Non-pigmented ciliary epithelial cell (primary cell): Measurements from ENCODE around the gene SUSD6.
"Not testable (repeated sequence)": the region's sequence is repeated elsewhere in the genome, so short reads cannot be mapped to it uniquely, and the experiment has no call there.

Source experiments
- DNase-seq: peaks from one replicate; pipeline ENCODE4 v3.0.0-alpha.2; 2010; ENCODE audit warnings: low read depth

Gene SUSD6

DNA sequence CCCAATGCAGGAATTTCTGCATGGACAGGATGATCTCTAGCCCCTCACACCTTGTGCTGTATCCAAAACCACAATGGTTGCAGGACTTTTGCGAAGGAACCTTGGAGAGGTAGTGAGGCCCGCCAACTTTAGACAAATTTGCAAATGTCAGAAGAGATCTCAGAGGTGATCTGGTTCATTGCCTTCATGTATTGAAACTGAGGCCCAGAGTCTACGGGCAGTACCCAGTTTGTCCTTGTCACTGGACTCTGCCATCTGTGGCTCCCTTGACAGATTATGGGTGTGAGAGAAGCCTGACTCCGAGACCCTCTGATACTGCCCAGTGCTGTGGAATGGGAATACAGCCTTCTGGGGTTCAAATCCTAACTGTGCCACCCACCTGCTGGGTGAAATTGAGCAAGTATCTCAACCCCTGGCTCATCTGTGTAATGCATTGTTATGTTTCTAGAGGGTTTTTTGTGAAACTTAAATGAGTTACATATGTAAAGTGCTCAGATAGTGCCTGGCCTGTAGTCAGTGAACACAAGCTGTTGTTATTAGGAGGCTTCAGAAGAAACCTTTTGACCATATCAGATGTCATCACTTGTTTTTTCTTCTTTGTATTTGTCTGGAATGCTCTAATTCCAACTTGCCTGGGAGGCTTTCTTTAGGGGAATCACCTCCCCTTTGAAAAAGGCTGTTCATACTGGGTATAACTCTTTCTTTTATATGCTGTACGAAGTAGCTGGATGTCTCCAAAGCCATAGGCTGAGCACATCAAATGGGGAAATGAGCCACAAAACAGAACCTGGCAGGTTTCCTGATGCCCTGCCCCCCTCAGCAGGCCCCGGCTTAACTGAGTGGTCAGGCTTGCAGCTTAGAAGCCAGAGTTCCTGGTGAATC is 84.2 kb downstream of the SUSD6 start:
- DNase-seq: no peak

DNA sequence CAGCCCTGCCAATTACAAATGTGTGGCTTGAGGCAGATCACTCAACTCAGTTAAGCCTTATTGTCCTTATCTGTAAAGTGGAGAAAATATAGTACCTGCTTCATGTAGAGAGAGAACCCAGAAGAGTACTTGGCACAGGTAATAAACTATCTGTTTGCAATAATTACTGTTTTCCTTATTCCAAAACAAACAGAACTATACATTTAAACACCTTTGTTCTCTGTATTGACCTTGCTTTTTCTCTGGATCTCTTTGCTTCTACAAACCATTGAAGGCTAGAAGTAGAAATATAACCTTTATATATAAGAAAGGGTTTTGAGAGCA is 84.8 kb downstream of the SUSD6 start:
- no peak for DNase-seq

DNA sequence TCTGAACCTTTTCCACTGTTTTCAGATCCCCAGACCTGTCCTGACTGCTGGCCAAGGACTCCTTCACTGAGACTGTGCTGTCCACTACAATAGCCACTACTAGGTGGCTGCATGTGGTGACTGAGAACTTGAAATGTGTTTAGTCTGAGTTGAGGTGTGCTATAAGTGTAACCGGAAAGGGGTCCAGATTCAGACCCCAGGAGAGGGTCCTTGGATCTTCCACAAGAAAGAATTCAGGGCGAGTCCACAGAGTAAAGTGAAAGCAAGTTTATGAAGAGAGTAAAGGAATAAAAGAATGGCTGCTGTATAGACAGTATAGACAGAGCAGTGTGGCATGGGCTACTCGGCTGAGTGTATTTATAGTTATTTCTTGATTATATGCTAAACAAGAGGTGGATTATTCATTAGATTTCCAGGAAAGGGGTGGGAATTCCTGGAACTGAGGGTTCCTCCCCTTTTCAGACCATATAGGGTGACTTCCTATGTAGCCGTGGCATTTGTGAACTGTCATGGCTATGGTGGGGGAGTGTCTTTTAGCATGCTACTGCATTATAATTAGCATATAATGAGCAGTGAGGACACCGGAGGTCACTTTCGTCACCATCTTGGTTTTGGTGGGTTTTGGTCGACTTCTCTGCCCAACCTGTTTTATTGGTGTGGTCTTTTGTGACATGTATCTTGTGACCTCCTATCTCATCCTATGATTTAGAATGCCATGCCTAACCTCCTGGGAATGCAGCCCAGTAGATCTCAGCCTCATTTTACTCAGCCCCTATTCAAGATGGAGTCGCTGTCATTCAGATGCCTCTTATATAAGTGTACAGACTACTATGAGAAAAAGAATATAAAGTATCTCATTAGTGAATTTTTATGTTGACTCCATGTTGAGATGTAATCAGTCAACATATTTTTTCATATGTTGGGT is 85.5 kb downstream of the SUSD6 start:
- no peak for DNase-seq

DNA sequence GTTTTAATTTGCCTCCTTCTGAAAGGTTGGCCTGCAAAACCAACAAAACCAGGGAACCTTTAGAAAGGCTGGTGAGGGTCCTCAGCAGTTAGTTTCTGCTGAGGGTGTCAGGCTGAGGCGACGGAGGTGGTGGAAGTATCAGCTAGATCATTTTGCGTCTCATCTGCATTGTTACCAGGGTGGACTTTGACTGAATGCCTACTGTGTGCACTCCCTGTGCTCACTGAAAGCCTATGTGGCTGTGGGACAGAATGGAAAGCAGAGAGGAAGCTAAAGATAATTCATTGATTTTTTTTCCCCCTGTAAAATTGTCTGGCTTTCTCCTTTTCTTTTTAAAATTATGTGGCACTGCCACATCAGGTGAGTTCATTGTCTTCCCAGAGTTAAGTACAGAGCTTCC is 87.2 kb downstream of the SUSD6 start:
- DNase-seq: no peak

DNA sequence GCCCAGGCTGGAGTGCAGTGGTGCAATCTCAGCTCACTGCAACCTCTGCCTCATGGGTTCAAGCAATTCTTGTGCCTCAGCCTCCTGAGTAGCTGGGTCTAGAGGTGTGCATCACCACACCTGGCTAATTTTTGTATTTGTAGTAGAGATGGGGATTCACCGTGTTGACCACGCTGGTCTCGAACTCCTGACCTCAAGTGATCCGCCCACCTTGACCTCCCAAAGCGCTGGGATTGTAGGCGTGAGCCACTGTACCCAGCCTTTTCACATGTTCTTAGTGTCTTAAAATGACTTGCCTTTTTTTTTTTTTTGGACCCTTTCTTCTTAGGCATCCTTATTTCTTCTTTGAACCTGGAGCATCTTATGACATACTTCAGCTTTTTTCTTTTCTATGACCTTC is 87.8 kb downstream of the SUSD6 start:
- DNase-seq: not testable (repeated sequence)

DNA sequence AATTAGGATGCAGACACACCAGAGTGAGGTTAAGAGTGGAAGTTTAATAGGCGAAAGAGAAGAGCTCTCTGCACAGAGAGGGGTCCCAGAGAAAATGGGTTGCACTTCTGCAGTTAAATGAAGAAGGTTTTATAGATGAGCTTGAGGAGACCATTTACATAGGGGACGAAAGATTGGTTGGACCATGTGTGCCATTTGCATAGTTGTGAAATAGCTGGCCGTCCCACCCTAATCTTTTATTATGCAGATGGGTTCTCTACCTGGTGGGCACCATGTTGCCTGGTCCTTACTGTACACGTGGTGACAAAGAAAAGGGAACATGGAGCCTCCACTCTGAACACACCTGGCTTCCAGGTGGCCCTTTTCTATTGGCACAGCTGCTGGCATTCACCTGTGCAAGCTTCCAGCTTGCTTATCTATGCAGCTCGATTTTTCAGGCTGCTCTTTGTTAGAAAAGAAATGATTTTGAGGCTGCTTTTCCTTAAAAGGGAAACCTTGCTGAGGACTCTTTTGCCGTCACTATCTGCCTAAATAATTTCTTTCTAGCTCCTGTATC is 88.4 kb downstream of the SUSD6 start:
- DNase-seq: no peak

DNA sequence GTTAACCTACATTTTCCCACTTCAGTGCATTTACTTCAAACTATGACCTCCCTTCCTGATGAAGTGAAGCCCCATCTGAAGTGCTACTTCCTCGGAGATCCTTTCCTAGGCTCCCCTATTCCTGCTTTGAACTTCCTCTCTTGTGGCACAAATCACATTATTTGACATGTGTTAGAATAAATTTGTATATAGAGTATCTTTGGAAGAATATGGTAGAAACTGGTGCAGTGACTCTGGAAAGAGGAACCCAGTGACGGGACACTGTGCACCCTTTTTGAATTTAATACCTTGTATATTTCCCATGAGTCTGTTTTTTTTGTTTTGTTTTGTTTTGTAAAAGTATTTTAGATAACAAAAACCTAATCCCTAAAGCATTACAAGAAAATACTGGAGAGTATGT is 89.2 kb downstream of the SUSD6 start:
- no peak for DNase-seq

DNA sequence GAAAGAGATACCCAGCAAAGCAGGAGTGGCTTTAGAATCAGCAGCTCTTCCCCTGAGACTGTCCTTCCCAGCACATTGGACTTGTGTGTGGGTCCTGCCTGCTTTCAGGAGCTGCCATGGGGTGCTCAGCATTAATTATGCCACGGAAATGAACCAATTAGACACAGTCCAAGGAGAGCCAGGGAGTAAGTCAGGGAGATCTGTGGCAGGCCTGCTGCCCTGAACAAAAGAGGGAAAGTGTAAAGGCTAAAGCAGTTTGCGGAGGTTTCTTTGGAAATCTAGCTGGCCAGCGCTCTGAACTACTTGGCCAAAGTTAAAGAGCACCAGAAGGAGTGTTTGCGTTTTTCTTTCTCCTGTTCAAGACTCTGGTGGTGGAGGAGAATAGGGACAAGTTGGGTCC is 89.9 kb downstream of the SUSD6 start:
- no peak for DNase-seq

DNA sequence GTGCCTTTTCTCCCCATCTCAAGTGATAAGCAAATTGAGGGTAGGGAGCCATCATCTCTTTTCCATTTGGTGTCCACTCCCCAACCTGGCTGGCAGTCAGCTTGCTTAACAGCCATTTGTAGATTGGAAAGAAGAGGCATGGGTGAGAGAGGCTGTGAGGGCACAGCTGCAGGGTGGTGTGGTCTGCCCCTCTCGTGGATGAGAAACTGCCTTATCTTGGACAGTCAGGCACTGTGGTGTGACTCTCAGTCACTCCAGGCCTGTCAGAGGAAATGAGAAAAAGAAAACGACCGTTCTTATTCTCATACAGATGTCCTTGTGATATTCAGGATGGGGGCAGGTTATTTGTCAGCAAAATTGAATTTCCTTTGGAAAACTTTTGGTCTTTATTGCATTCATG is 90.5 kb downstream of the SUSD6 start:
- no peak for DNase-seq

DNA sequence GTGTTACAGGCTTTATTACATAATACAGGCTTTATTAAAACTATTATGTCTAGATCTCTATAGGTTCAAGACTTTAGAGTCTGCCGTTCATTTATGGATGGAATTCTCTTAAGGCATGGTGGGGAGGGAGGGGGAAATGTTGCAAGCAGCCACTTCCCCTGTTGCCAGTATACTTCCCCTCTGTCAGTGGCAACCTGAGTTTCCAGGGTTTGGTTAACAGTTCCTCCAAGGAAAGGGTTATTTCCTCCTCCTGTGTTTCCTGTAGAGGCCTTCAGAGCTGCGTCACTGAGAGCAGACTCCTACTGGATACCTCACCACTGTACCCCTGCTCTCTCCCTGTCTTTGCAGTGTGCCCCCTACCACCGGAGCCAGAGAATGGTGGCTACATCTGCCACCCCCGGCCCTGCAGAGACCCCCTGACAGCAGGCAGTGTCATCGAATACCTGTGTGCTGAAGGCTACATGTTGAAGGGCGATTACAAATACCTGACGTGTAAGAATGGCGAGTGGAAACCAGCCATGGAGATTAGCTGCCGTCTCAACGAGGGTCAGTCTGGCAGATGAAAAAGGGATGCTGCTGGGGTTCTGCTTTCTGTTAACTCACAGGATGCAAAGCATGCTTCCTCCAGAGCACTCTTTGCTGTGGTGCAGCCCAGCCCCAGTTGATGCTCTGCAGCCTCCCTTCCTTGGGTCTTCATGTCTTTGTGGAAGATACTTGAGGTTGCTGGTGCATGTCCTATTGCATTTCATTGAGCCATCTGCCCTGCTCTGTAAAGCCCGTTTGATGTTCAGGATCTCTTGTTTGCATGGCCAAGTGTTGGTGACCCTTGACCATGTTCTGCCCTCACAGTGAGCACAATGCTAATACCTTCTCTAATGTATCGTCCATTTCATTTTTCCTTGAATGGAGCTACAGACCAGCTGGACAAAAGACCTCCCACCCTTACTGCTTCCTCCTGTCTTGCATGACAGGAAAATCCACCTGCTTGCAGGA is 91.9 kb downstream of the SUSD6 start:
- no peak for DNase-seq

DNA sequence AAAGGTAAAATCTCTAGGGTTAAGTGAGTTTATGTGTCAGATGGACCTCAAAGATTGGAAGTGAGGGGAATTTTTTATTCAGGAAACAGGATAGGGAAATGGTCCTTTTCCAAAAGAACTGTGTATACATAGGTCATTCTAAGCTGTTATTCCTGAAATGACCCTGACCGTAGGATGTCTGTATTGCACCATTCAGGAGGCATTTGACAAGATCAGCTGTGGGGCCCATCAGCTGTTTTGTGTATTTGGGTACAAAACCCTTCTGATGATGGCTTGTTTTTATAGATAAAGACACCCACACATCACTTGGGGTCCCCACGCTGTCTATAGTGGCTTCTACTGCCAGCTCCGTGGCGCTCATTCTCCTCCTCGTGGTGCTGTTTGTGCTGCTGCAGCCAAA is 92.9 kb downstream of the SUSD6 start:
- no peak for DNase-seq

DNA sequence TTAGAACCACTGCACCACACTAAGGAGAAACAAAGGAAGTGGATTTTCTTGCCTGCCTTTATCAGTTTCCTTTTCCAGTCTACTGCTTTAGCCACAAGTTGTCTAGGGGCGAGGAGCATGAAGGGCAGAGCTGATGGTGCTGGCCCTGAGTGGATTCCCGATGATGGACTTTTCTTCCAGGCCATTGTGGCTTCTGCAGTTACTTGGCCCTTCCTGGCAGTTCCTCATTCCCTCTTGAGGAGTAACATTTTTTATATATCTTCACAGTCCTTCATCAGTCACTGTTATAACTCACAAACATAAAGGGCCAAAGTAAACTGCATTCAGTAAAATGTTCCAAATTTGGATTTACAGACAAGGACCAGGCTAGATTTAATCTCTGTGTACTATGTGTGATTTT is 94.3 kb downstream of the SUSD6 start:
- no peak for DNase-seq

DNA sequence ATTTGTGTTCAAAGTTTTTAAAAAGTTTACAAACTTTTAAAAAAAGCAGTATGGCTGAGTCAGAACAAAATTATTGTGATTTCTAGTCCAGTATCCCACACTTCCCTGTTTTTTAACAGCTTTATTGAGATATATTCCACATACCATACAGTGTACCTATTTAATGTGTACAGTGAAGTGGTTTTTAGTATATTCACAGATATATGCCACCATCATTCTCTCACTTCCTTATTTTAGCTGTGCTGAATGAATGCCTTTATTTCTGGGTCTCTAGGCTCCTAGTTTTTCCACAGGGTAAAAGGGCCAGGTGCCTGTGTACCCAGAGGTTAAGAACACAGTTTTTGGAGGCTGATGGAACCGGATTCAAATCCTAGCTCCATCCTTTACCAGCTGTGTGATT is 96.7 kb downstream of the SUSD6 start:
- no peak for DNase-seq

DNA sequence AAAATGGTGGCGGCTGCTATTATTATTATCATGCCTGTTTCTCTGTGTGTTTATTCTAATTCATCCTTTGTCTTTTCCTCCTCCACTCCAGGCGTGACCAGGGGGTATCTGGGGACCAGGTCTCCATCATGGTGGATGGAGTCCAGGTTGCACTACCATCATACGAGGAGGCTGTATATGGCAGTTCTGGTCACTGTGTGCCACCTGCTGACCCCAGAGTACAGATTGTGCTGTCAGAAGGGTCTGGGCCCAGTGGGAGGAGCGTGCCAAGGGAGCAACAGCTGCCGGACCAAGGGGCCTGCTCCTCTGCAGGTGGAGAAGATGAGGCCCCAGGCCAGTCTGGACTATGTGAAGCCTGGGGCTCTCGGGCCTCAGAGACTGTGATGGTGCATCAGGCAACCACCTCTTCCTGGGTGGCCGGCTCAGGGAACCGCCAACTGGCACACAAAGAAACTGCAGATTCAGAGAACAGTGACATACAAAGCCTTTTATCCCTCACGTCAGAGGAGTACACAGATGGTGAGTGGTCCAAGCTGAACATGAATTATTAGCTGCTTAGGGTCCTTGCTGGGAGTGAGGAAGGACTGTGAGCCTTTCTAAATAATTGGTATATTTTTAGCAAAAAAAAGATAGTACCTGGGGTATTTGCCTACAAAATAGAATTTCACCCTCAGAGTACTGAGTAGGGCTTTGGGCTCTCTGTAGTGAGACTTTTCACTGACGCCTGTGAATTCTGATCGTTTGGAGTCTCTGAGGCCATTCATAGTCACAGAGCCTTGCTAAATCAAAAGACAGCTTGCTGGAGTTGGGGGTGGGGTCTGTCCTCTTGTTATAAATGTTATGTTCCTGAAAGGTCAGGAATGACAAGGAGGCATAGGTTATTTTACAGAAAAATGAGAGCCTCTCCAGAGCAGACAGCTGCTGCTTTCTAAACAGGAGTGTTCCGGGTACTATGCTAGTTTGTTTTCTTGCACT is 97.5 kb downstream of the SUSD6 start:
- no peak for DNase-seq

DNA sequence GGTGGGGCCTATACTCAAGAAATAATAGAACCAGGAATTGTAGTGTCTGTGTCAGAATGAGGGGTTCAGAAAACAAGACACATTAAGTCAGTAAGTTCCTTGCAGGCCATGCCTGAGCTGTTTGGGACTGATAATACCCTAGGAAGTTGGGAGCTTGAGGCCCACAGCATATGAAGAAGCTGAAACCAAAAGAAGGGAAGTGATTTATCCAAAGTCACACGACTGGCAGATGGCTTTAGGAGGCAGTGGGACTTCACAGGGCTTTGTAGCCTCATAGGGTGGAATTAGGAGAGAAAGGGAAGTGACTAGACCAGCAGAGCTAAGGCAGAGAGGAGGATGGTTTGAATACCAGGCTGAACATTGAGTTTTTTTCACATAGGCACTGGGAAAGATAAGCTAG is 99.0 kb downstream of the SUSD6 start:
- DNase-seq: no peak

DNA sequence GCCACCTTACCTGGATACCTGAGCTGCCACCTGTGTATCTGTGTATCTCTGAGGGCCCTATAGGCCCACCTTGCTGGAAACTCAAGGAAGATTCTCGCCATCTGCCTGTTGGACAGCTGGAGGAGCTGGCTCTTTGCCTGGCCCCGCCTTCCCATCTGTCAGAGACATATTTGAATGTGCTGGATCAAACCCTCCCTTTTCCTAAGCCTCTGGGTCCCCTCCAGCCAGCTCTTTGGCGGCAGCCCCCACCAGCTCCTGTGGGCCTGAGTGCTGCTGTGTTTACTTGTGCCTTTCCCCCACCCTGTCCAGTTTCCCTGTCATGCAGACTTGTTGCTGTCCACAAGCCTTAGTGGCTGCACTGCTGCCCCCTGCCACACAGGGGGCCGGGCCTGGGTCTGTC is 99.7 kb downstream of the SUSD6 start:
- DNase-seq: no peak

DNA sequence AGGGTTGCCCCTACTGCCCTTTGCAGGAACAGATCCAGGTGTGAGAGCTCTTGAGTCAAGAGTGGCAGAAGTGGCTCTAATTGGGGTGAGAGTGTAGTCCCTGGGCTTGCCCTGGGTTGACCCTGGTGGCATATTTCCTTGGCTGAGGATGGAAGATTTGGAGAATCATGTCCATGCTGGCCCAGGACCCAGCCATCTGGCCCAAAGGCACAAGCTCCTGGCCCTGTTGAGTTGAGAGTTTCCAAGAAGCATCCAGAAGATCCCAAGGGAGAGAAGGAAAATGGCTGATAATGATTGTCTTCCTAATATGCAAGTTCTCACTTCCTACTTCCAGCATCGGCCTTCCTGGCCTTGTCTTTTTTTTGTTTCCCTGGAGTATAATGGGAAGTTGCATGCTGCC is 100.1 kb downstream of the SUSD6 start:
- DNase-seq: no peak

DNA sequence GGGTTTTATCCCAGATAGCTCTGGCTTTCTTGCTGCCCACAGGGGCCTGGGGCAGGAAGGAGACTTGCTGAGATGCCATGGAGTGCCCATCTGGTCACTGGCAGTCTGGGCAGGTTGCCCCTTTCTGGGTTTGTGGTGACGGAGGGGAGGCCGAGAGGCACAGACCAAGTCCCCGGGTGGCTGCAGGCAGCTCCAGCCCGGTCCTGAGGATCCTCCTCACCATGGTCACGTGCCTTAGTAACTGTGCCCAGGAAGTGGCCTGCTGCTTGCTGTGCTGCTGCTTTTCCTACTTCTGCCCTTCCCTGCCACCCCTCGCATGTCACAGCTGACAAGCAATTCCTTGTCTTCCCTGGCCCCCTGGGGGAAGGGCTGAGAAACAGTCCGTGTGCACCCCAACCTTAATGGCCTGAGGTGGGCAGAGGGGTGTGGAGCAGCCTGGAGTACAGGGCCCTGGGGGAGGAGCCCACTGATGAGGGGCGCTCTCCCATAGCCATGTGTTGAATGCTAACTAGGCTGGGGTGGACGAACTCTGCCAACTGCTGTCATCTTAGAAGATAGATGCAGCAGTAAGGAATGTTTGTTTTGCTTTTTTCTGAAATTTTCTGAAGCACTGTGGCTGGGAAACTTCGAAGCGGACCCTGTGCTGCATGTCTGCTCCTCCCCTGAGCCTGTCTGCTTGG is 100.6 kb downstream of the SUSD6 start:
- no peak for DNase-seq

DNA sequence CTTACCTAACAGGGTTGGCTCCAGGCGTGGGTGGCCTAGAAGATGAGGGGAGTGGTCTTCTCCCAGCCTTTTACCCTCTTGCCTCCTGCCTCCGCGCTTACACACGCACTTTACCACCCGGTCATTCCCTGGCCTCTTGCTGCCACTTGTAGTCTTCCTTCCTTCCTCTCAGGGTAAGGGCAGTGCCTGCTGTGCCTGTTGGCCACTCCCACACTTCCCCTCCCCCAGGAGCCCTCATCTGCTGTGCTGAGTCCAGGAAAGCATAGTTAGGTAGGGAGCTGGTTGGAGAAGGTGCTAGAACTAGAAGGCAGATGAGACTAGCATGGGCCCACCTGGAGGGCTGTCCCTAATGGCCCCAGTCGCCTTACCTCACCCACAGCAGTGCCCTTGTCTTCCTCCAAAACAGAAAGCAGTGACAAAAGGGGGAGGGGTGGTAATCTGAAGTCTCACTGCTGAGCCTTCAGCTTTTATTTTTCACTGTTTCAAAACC is 101.2 kb downstream of the SUSD6 start:
- no peak for DNase-seq
